NCI-H82 treated with DMSO at 0.1 percent for 48 hours (cell line): ENCODE measurements around the gene PALLD.

ENCODE experiments used
- DNase-seq: peaks from one replicate; lab custom pipeline; 2025; ENCODE audit not compliant: unreplicated experiment; lab: John Stamatoyannopoulos, UW

PALLD gene

GRCh38 chr4:168666531-168666930 lies 169.7 kb downstream of the PALLD start:
- no peak for DNase-seq

DNA sequence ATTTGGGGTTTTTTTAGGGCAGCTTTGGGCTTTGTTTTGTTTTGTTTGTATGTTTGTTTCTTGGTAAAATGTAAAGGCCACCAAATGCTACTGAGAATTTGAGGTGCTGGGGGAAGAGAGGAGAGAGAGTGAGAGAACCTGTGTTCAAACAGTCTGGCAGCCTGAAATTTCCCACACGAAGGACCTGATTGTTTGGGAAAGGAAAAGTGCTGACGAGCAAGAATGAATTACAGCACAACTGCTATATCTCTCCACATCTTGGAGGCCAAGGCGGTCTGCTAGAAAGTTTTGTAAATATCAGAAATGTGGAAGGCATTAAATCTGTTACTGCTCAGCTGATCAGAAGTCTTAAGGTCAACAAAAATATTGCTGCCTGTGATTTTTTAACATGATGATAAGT lies 170.5 kb downstream of the PALLD start:
- DNase-seq, result no peak

DNA sequence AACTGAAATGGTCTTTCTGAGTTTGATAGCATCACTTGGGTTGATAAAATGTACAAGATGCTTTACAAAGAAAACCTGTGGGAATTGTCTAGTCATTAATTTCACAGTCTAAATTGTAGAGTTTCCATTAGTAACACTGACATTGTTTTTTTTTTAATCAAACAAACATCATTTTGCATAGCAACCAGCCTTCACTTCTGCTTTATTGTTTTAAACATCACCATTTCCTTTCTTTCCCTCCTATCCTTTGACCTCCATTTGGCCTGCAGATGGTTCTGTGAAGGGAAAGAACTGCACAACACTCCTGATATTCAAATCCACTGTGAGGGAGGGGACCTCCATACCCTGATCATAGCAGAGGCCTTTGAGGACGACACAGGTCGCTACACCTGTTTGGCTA lies 171.1 kb downstream of the PALLD start:
- no peak for DNase-seq

DNA sequence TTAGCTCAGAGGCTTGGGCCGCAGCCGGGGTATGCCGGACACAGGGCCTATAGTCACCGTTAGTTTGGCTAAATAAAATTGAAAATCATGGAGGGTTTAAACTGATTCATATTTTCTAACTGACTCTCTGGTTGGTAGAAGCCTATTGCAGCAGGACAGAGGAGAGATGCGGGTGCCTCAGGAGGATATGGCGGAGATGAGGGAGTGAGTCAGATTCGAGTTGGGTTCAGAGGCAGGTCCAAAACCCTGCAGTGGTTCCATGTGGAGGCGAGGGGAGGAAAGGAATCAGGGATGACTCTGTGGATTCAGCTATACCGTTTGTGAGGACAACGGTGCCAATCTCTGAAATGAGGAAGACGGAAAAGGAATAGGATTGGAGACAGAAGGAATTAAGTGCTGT lies 176.6 kb downstream of the PALLD start:
- DNase-seq, result no peak

- no peak for DNase-seq
Observed at GRCh38 chr4:168674077-168674747, 177.4 kb downstream of the PALLD start.

- DNase-seq, result no peak
Observed at GRCh38 chr4:168674866-168675265, 178.0 kb downstream of the PALLD start.

- DNase-seq, result no peak
Observed at GRCh38 chr4:168677063-168677462, 180.2 kb downstream of the PALLD start.

- no peak for DNase-seq
Observed at GRCh38 chr4:168677879-168678278, 181.0 kb downstream of the PALLD start.

DNA sequence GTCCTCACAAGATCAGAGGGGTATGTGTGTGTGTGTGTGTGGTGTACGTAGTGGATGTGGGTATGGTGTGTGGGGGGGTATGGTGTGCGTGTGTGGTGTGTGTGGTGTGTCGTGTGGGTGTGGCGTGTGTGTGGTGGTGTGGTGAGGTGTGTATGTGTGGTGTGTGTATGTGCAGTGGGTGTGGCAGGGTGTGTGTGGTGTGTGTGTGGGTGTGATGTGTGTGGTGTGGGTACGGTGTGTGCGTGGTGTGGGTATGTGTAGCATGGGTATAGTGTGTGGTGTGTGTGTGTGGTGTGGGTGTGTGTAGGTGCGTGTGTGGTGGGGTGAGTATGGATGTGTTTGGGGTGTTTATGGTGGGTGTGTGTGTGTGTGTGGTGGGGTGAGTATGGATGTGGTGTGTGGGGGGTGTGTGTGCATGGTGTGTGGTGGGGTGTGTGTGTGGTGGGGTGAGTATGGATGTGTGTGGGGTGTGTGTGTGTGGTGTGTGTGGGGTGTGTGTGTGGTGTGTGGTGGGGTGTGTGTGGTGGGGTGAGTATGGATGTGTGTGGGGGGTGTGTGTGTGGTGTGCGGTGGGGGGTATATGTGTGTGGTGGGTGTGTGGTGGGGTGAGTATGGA lies 182.0 kb downstream of the PALLD start:
- no peak for DNase-seq

DNA sequence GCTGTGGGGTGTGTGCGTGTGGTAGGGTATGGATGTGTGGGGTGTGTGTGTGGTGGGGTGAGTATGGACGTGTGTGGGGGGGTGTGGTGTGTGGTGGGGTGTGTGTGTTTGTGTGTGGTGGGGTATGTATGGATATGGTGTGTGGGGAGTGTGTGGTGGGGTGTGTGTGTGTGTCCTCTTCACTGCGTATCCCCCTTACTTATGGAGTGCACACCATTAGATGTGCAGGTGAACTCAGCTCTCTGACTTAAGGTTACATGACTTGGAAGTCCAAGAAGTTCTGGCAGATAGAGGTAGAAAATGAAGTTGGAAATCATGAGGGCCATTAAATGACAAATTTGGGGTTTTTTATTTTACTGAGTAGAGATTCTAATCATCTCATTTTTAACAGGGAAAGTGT lies 182.5 kb downstream of the PALLD start:
- DNase-seq, result no peak

- no peak for DNase-seq
Observed at GRCh38 chr4:168679819-168680218, 183.0 kb downstream of the PALLD start.

DNA sequence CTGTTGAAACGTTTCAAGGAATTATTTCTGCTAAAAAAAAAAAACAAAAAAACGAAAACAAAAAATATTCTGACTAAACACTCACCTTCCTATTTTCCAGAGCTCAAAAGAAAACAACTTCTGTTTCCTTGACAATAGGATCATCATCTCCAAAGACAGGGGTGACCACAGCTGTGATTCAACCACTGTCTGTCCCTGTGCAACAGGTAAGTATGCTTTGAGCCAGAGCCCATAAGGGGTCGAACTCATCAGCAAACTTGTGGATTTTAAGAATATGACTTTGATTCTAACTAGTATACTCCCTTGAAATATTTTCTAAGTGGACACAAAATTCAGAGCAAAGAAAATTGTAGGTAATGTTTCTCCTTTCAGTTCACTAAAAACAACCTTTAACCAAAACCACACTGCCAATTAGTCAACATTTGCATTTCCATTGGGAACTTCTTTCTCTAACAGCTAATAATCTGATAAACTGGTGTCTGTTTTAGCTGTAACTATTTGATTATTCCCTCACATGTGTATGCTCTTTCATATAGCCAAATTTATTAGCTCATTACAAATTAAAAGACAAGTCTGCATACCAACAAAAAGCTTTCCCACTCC lies 186.1 kb downstream of the PALLD start:
- no peak for DNase-seq

- DNase-seq, result no peak
Observed at GRCh38 chr4:168683595-168683994, 186.7 kb downstream of the PALLD start.

DNA sequence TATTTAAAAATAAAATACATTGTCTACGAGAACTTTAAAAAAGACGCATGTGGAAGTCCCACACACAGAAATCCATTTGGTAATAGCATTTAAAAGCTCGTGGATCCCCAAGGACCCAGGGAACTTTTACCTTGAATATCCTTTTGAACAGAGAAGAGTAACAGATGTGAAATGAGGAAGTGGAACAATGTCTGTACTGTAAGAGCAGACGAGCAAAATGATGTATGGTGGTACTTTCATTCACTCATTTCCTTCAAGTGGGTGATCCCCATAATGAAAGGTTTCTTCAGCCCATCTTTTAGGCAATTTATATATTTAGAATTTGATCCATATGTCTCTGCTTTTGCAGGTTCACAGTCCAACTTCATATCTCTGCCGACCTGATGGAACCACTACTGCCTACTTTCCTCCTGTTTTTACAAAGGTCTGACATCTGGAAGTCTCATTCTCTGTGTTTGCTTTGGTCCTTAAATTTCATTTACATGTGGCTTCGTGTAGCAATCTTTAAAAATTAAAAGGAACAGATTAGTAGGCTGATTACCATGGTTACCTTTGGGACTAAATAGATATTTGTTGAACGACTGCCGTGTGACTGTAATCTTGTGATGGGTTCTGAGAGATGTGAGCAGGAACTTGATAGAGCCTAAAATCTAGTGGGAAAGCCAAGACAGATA lies 188.4 kb downstream of the PALLD start:
- DNase-seq, result no peak

GRCh38 chr4:168688584-168688983 lies 191.7 kb downstream of the PALLD start:
- no peak for DNase-seq

DNA sequence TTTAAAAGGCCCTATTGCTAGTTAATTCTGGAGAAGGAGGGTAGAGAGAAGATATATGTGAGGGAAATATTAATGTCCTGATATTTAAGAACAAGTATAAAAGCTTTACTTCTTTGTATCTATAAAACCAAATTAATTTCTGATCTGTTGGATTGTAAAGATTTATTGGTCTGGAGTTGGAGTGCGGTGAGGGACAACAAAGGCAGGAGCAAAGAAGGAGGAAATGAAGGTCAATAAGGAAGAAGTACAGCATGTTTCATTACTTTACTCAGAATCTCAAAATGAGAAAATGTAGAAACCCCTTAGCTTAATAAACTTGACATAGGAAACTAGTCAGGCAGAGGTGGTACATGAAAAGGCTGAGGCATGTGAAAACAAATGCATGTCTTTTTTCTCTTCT lies 192.9 kb downstream of the PALLD start:
- DNase-seq, result no peak

DNA sequence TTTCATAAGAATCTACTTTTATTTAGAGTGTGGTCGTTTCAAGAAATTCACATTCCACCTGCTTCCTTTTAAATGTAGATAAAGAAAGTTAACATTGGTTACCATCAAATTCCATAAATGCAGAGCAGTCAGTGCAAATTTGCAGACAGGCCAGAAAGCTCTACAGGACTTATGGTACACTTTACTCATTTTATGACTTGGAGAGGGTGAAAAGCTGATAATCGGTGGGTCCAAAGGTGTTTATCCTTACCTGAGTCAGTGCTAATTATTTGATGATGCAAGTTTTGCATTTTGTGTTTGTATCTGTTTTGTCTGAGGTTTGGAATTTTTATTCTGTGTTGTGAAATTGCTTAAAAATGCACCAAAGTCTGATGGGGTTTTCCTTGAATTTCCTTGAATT lies 193.3 kb downstream of the PALLD start:
- DNase-seq, result no peak

DNA sequence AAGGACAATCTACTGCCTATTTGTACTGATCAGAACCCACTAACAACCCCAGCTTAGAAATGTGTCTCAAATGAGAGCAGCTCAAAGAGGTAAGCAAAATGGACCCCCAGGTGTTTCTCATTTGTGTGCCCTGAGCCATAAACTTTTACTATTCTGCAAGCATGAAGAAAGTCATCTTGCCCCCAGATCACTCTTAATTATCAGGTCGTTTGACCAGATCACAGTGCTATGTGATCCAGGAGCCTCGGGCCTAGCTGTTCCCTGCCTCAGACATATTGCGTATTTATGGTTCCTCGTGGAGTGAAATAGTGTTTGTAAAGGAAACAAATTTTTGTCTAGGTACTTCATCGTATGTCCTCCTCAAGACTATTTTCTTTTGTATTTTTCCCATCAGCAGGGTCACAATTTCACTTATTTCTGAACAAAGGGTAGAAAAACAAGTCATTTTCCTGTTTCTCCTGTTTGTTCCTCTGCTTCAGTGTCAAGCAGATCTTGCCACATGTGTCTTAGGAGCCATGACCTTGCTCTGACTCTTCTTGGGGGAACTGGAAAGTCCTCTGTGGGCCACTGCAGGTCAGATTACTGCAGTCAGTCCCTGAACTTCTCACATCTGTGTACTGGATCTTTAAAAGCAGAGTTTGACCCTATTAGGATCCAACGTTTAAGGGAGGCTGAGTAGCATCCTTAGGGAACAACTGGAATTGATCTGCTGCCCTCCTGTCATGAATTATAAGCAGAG lies 194.9 kb downstream of the PALLD start:
- DNase-seq, result no peak

GRCh38 chr4:168693750-168694490 lies 197.1 kb downstream of the PALLD start:
- DNase-seq, result no peak

GRCh38 chr4:168694667-168695066 lies 197.8 kb downstream of the PALLD start:
- DNase-seq, result no peak

DNA sequence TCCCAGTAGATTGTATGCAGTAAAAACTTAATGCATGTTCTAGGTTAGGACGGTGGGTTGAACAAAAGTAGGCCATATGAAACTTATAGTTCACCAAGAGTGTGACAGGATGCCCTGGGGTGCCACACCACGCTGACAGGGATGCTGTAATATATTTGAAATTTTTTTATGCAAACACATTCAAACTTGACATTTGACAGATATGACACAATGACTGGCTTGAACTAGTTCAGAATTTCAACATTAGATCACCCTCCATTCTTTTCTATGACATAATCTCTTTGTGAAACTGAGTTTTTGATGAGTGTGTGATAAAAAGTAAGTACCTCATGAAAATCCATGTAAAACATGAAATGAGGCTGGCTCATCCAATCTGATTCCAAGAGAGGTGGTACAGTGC lies 198.4 kb downstream of the PALLD start:
- DNase-seq, result no peak
